GM23338 (cell line): ENCODE measurements around the gene GLTP. TPM values are rescaled to one million over a fixed set of nuclear protein-coding genes. Genes with fewer than 3 reads are reported as not detected.

Experiments used
- ATAC-seq: fragments of 200-7000 bp; cut with Tn5 transposase; 3 replicates; pipeline ENCODE4 v1.9.1; 2020
- DNase-seq: peaks from one replicate; pipeline ENCODE4 v3.0.0-alpha.2; 2015; ENCODE audit warnings: low spot score
- H2AFZ ChIP-seq: fragments of 200-600 bp; sonication (generic); 2 replicates; pipeline ENCODE4 v1.8.0; 2016; ENCODE audit warnings: antibody characterized with exemption, mild to moderate bottlenecking, moderate library complexity
- H3F3A ChIP-seq: fragments of 200-600 bp; sonication (generic); replicated peaks from 2 replicates; pipeline ENCODE4 v1.8.0; 2017; ENCODE audit warnings: antibody characterized with exemption, mixed run types, low read depth
- H3K27ac ChIP-seq: fragments of 200-600 bp; sonication (generic); 2 replicates; pipeline ENCODE4 v1.6.1; 2016; ENCODE audit warnings: low read depth
- H3K27me3 ChIP-seq: fragments of 200-600 bp; sonication (generic); 2 replicates; pipeline ENCODE4 v1.8.0; 2016; ENCODE audit warnings: mild to moderate bottlenecking, mixed run types, moderate library complexity; ENCODE audit not compliant: insufficient read depth
- H3K36me3 ChIP-seq: fragments of 200-600 bp; sonication (generic); 2 replicates; pipeline ENCODE4 v1.8.0; 2016; ENCODE audit warnings: mild to moderate bottlenecking; ENCODE audit not compliant: insufficient read depth
- H3K4me1 ChIP-seq: fragments of 200-600 bp; sonication (generic); 2 replicates; pipeline ENCODE4 v1.8.0; 2016; ENCODE audit warnings: mild to moderate bottlenecking, moderate library complexity; ENCODE audit not compliant: insufficient read depth
- H3K4me2 ChIP-seq: fragments of 200-600 bp; sonication (generic); 2 replicates; pipeline ENCODE4 v1.7.1; 2017; ENCODE audit warnings: mixed run types
- H3K4me3 ChIP-seq: fragments of 200-600 bp; sonication (generic); 2 replicates; pipeline ENCODE4 v1.6.1; 2016; ENCODE audit warnings: mixed run types
- H3K79me2 ChIP-seq: fragments of 200-600 bp; sonication (generic); replicated peaks from 2 replicates; pipeline ENCODE4 v1.8.0; 2017; ENCODE audit warnings: mild to moderate bottlenecking; ENCODE audit not compliant: insufficient read depth
- H3K9me2 ChIP-seq: fragments of 200-600 bp; sonication (generic); 2 replicates; pipeline ENCODE4 v1.8.0; 2017; ENCODE audit not compliant: insufficient read depth
- H4K20me1 ChIP-seq: fragments of 200-600 bp; sonication (generic); replicated peaks from 2 replicates; pipeline ENCODE4 v1.8.0; 2017; ENCODE audit warnings: mild to moderate bottlenecking; ENCODE audit not compliant: insufficient read depth
- H3K27ac Mint-ChIP-seq: 2 replicates; pipeline ENCODE4 v1.8.0; 2020; ENCODE audit warnings: inconsistent platforms, mild to moderate bottlenecking, moderate library complexity, mixed read lengths
- H3K27me3 Mint-ChIP-seq: 3 replicates; pipeline ENCODE4 v1.8.0; 2022; ENCODE audit warnings: low read depth, mild to moderate bottlenecking, moderate library complexity, mixed read lengths, inconsistent platforms; ENCODE audit not compliant: insufficient read depth, poor library complexity
- H3K36me3 Mint-ChIP-seq: 3 replicates; pipeline ENCODE4 v1.8.0; 2021; ENCODE audit warnings: low read depth, mild to moderate bottlenecking, inconsistent platforms, moderate library complexity, mixed read lengths
- H3K4me1 Mint-ChIP-seq: 3 replicates; pipeline ENCODE4 v1.8.0; 2020; ENCODE audit warnings: mild to moderate bottlenecking, inconsistent platforms, mixed read lengths
- H3K4me3 Mint-ChIP-seq: 3 replicates; pipeline ENCODE4 v1.8.0; 2021; ENCODE audit warnings: moderate library complexity, mild to moderate bottlenecking, inconsistent platforms, mixed read lengths
- H3K9me3 Mint-ChIP-seq: 3 replicates; pipeline ENCODE4 v1.8.0; 2020; ENCODE audit warnings: moderate library complexity, mild to moderate bottlenecking, inconsistent platforms, mixed read lengths
- CTCF ChIP-seq, 2 experiments: fragments of 200-600 bp in 1 of 2; sonication (generic) in 1 of 2; conservative IDR thresholded peaks; 2 replicates each; pipeline versions ENCODE4 v1.5.1 to v1.6.1; 2016 to 2017; ENCODE audit warnings: antibody characterized with exemption in 2 of 2, low read depth in 2 of 2, mild to moderate bottlenecking in 2 of 2, moderate library complexity in 1 of 2
- ETS1 ChIP-seq: IDR thresholded peaks from 2 replicates; pipeline ENCODE4 v1.6.1; 2016; ENCODE audit warnings: antibody characterized with exemption
- EZH2 ChIP-seq: fragments of 200-600 bp; sonication (generic); IDR thresholded peaks from one replicate; pipeline ENCODE4 v1.8.0; 2017; ENCODE audit warnings: antibody characterized with exemption, mild to moderate bottlenecking, low read depth; ENCODE audit not compliant: unreplicated experiment
- POLR2AphosphoS5 ChIP-seq: IDR thresholded peaks from 2 replicates; pipeline ENCODE4 v1.6.1; 2016; ENCODE audit warnings: antibody characterized with exemption, low read depth
- ZNF331 ChIP-seq: fragments of 250-450 bp; sonication (Bioruptor Pico); IDR thresholded peaks from 2 replicates; pipeline ENCODE4 v1.5.0; 2020; ENCODE audit warnings: low read depth, mild to moderate bottlenecking, moderate library complexity
- ZNF462 ChIP-seq: fragments of 250-450 bp; sonication (Bioruptor Pico); IDR thresholded peaks from 2 replicates; pipeline ENCODE4 v1.5.0; 2020; ENCODE audit warnings: mild to moderate bottlenecking, moderate library complexity
- polyA plus RNA-seq: library from polyadenylated mRNA; unstranded; fragments of >200 nt; fragmentation: Nextera tagmentation; extraction: Ambion mirVana; gene quantifications from 2 replicates; pipeline ENCODE4 v1.2.1, GENCODE V29; 2016
- total RNA-seq: library from RNA; depleted of rRNA; stranded (reverse); fragments of >200 nt; shearing (Covaris generic); gene quantifications from 2 replicates; pipeline ENCODE4 v1.2.3, GENCODE V29; 2014

GLTP gene
- total and polyA plus RNA-seq, 2 experiments from 2014 or later = 26.5 to 30.2 TPM

GRCh38 chr12:109885616-109886015 is 5.3 kb upstream of the GLTP start (continued):
- TF ChIP-seq ZNF462 (CRISPR knock-in tag) (no peak), EZH2 (no peak)

- H3K79me2 ChIP-seq = peaks cover 15% of the 10 kb centered on the region
- no peak for ATAC-seq
- peaks cover 2% of the 10 kb centered on the region; the same call in 1 of the 2 replicates for H3K27me3 ChIP-seq
- H3K9me2 ChIP-seq = no peaks in the 10 kb centered on the region
- no peaks in the 10 kb centered on the region for H3K9me3 Mint-ChIP-seq
- no peak overlapping the region for H3K4me2 ChIP-seq
- H3K36me3 ChIP-seq = no peaks in the 10 kb centered on the region
- H3F3A ChIP-seq = peaks cover 3% of the 10 kb centered on the region; the same call in 1 of the 2 replicates
- H3K4me1 ChIP-seq = peaks cover 26% of the 10 kb centered on the region
- no peak overlapping the region for H3K27ac ChIP-seq
- H2AFZ ChIP-seq = no peak overlapping the region
- H3K4me3 ChIP-seq = no peak overlapping the region
- H3K4me1 Mint-ChIP-seq = peaks cover 28% of the 10 kb centered on the region
- H3K4me3 Mint-ChIP-seq = no peak overlapping the region
- no peaks in the 10 kb centered on the region; the same call in 2 of the 3 replicates for H3K36me3 Mint-ChIP-seq
- H3K27ac Mint-ChIP-seq = no peak overlapping the region
- peaks cover 5% of the 10 kb centered on the region; the same call in 1 of the 2 replicates for H4K20me1 ChIP-seq
- peaks cover 8% of the 10 kb centered on the region for H3K27me3 Mint-ChIP-seq
- no peak for DNase-seq
- TF ChIP-seq CTCF (conservative IDR thresholded peaks at IDR 0.05; ENCODE audit: low read depth in 2 of 2) (no peak), ETS1 (no peak), ZNF331 (no peak), POLR2AphosphoS5 (no peak), ZNF462 (CRISPR knock-in tag) (no peak)
Measured at GRCh38 chr12:109883461-109883860, 3.1 kb upstream of the GLTP start.
